HG02852 (cell line): ENCODE measurements around the gene TBCA.

Source experiments
- ATAC-seq: cut with Tn5 transposase; IDR thresholded peaks from one replicate; pipeline ENCODE4 v1.9.1; 2021; ENCODE audit warnings: mild to moderate bottlenecking, moderate library complexity; ENCODE audit not compliant: unreplicated experiment

Gene TBCA

DNA sequence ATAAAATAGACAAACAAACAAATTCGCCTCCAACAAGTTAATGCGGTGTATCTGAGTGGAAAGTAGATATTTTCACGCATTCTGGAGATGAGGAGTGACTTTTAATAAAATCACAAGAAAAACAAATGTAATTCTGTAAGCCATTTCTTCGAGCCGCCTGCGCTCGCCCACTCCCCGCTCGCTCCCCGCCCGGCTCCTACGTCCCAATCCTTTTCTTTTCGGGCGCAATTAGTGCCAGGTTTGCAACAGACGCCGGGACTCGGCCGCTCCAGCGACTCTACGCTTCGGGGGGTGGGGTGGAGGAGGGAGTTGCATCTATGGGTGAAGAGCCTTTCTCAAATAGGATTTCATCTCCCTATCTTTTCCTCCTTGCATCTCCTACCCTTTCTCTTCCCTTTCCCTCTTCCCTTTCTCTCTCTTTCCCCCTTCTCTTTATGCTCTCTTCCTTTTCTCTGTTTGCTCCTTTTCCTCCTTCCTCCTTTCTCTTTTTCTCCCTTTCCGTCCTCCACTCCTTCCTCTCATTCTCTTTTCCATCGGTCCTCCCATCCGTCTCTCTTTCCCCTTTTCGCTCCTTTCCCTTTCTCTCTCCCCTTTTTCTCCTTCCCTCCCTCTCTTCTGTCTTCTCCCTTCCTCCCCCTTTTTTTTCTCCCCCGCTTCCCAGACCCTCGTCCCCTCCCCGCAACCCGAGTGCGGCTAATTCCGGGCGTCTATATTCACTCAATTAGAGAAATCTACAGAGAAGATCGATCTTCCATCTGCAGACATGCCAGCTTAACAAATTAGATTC is 131.6 kb downstream of the TBCA start:
- no peak for ATAC-seq

- no peak for ATAC-seq
Measured at GRCh38 chr5:77643654-77644370, 132.3 kb downstream of the TBCA start.

GRCh38 chr5:77642738-77643653 is 133.1 kb downstream of the TBCA start:
- ATAC-seq = no peak

GRCh38 chr5:77641963-77642737 is 134.0 kb downstream of the TBCA start:
- no peak for ATAC-seq

DNA sequence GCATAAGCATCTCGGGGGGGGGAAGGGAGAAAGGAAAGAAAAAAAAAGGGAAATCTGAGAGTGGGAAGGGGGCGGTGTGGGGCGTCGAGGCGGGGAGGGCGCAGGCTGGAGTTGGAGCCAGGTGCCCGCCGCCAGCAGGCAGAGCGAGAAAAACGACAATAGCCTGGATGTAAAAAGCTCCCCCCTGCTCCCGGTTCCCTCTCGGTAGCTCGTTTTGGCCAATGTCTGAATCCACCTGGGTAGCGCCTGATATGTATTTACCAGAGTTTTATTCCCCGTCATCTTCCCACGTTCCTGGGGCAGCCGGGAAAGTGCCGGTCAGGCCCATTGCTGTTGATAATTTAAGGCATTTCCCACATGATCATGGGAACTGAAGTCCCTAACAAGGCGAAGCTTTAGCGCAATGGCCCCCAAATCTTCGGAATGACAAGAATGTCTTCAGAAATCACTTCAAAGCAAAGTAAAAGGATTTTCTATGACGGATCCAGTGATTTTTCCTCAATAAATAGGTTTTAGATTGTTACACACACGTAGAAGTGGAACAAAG is 134.7 kb downstream of the TBCA start:
- no peak for ATAC-seq
